ENCODE measurements around the gene NCOA1.

Gene NCOA1

GRCh38 chr2:24473626-24474025 lies 17.4 kb upstream of the NCOA1 start:
- Histone ChIP-seq H3K9me3 (ENCODE audit: severe bottlenecking) (no peaks in the 10 kb centered on the region), H3K4me1 (ENCODE audit: insufficient read depth, poor library complexity, severe bottlenecking) (no peaks in the 10 kb centered on the region), H3K36me3 (ENCODE audit: low read depth) (no peaks in the 10 kb centered on the region), H3K4me3 (ENCODE audit: severe bottlenecking) (no peak overlapping the region), H3K27me3 (ENCODE audit: insufficient read depth, poor library complexity, severe bottlenecking) (no peaks in the 10 kb centered on the region), H3K27ac (ENCODE audit: poor library complexity, severe bottlenecking) (no peak overlapping the region)
- no peak for TF ChIP-seq CTCF (IDR thresholded peaks at IDR 0.05; ENCODE audit: poor library complexity, severe bottlenecking)
- no peak for ATAC-seq (ENCODE audit: low read depth)
- DNase-seq (ENCODE audit: low spot score): no peak

GRCh38 chr2:24474053-24474452 lies 17.0 kb upstream of the NCOA1 start:
- Histone ChIP-seq H3K27ac (ENCODE audit: poor library complexity, severe bottlenecking) (no peak overlapping the region), H3K27me3 (ENCODE audit: insufficient read depth, poor library complexity, severe bottlenecking) (no peaks in the 10 kb centered on the region), H3K9me3 (ENCODE audit: severe bottlenecking) (no peaks in the 10 kb centered on the region), H3K4me3 (ENCODE audit: severe bottlenecking) (no peak overlapping the region), H3K4me1 (ENCODE audit: insufficient read depth, poor library complexity, severe bottlenecking) (no peaks in the 10 kb centered on the region), H3K36me3 (ENCODE audit: low read depth) (no peaks in the 10 kb centered on the region)
- no peak for TF ChIP-seq CTCF (IDR thresholded peaks at IDR 0.05; ENCODE audit: poor library complexity, severe bottlenecking)
- no peak for ATAC-seq (ENCODE audit: low read depth)
- no peak for DNase-seq (ENCODE audit: low spot score)

GRCh38 chr2:24477229-24477628 lies 13.8 kb upstream of the NCOA1 start:
- ATAC-seq (ENCODE audit: low read depth) (peak; percentile 25; the same call in 1 of the 3 replicates), DNase-seq (ENCODE audit: low spot score) (no peak)
- no peaks in the 10 kb centered on the region for H3K9me3 ChIP-seq (ENCODE audit: severe bottlenecking)
- no peak for TF ChIP-seq CTCF (IDR thresholded peaks at IDR 0.05; ENCODE audit: poor library complexity, severe bottlenecking)
- no peaks in the 10 kb centered on the region for H3K36me3 ChIP-seq (ENCODE audit: low read depth)
- H3K27ac ChIP-seq (ENCODE audit: poor library complexity, severe bottlenecking): no peak overlapping the region
- no peaks in the 10 kb centered on the region for H3K4me1 ChIP-seq (ENCODE audit: insufficient read depth, poor library complexity, severe bottlenecking)
- no peak overlapping the region for H3K4me3 ChIP-seq (ENCODE audit: severe bottlenecking)
- no peaks in the 10 kb centered on the region for H3K27me3 ChIP-seq (ENCODE audit: insufficient read depth, poor library complexity, severe bottlenecking)

- no peaks in the 10 kb centered on the region for H3K9me3 ChIP-seq (ENCODE audit: severe bottlenecking)
- ATAC-seq (ENCODE audit: low read depth): no peak
- no peak for TF ChIP-seq CTCF (IDR thresholded peaks at IDR 0.05; ENCODE audit: poor library complexity, severe bottlenecking)
These were observed 12.8 kb upstream of the NCOA1 start for GRCh38 chr2:24478243-24478642.

GRCh38 chr2:24480245-24480644 lies 10.8 kb upstream of the NCOA1 start:
- Histone ChIP-seq H3K36me3 (ENCODE audit: low read depth) (no peaks in the 10 kb centered on the region), H3K27me3 (ENCODE audit: insufficient read depth, poor library complexity, severe bottlenecking) (no peaks in the 10 kb centered on the region), H3K4me1 (ENCODE audit: insufficient read depth, poor library complexity, severe bottlenecking) (no peaks in the 10 kb centered on the region), H3K27ac (ENCODE audit: poor library complexity, severe bottlenecking) (no peak overlapping the region), H3K9me3 (ENCODE audit: severe bottlenecking) (no peaks in the 10 kb centered on the region), H3K4me3 (ENCODE audit: severe bottlenecking) (no peak overlapping the region)
- DNase-seq (ENCODE audit: low spot score): no peak
- no peak for ATAC-seq (ENCODE audit: low read depth)
- TF ChIP-seq CTCF (IDR thresholded peaks at IDR 0.05; ENCODE audit: poor library complexity, severe bottlenecking): no peak

More at GRCh38 chr2:24478243-24478642, 12.8 kb upstream of the NCOA1 start:
- no peaks in the 10 kb centered on the region for H3K4me1 ChIP-seq (ENCODE audit: insufficient read depth, poor library complexity, severe bottlenecking)
- no peak overlapping the region for H3K27ac ChIP-seq (ENCODE audit: poor library complexity, severe bottlenecking)
- no peaks in the 10 kb centered on the region for H3K36me3 ChIP-seq (ENCODE audit: low read depth)
- H3K27me3 ChIP-seq (ENCODE audit: insufficient read depth, poor library complexity, severe bottlenecking): no peaks in the 10 kb centered on the region
- DNase-seq (ENCODE audit: low spot score): no peak
- no peak overlapping the region for H3K4me3 ChIP-seq (ENCODE audit: severe bottlenecking)

Data from RWPE2 (cell line).